B cell (primary cell): Measurements from ENCODE around the gene SURF2.
"Not testable (repeated sequence)": the region's sequence is repeated elsewhere in the genome, so short reads cannot be mapped to it uniquely, and the experiment has no call there.

Experiments used
- CTCF ChIP-seq: fragments of 200-600 bp; IDR thresholded peaks from one replicate; pipeline ENCODE4 v1.8.0; 2022; ENCODE audit warnings: antibody characterized with exemption, mild to moderate bottlenecking
- EZH2 ChIP-seq: IDR thresholded peaks from 2 replicates; pipeline ENCODE4 v1.6.1; 2012; ENCODE audit warnings: borderline replicate concordance, low read depth, mild to moderate bottlenecking, moderate library complexity, low read length; ENCODE audit not compliant: insufficient read depth, poor library complexity, severe bottlenecking

DNA sequence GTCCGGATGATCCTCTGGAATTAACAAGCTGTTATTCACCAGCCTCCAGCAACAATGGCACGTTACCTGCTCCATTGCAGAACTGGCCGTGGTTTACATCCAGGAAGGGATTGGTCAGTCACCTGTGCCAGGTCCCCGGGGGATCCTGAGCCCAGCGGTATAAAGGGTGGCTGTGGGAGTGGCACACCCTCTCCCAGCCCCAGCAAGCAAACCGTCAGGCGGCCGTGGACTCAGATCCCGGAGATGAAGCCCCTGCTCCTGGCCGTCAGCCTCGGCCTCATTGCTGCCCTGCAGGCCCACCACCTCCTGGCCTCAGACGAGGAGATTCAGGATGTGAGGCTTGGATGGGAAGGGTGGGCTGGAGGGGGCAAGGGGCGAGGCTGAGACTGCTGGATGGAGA, 38.8 kb upstream of the SURF2 start:
- not testable (repeated sequence) for TF ChIP-seq CTCF, EZH2
